Stomach (tissue), 9 donors: ENCODE results near the gene CDC42BPG. TPM values are rescaled to one million over a fixed set of nuclear protein-coding genes. Genes with fewer than 3 reads are reported as not detected.

ENCODE experiments used
- DNase-seq, 2 donors: peaks; one replicate each; pipeline versions ENCODE4 v3.0.0 to v3.0.0-alpha.2; 2013 to 2019
- H3K27ac ChIP-seq, 5 donors: fragments of 200-600 bp in 4 of 5; sonication (generic) in 4 of 5; one replicate each; pipeline ENCODE4 v1.5.1; 2013 to 2019; ENCODE audit warnings: mild to moderate bottlenecking in 1 of 5, moderate library complexity in 1 of 5
- H3K27me3 ChIP-seq, 3 donors: fragments of 200-600 bp; sonication (generic); one replicate each; pipeline ENCODE4 v1.5.1; 2017 to 2019; ENCODE audit warnings: mixed run types in 1 of 3
- H3K36me3 ChIP-seq, 4 donors: fragments of 200-600 bp; sonication (generic); 1 replicate in 3 of 4; 2 replicates in 1 of 4; pipeline ENCODE4 v1.5.1; 2016 to 2019
- H3K4me1 ChIP-seq, 4 donors: fragments of 200-600 bp; sonication (generic); one replicate each; pipeline ENCODE4 v1.5.1; 2016 to 2019
- H3K4me3 ChIP-seq, 4 donors: fragments of 200-600 bp; sonication (generic) in 3 of 4; one replicate each; pipeline ENCODE4 v1.5.1; 2016 to 2019; ENCODE audit warnings: mild to moderate bottlenecking in 1 of 4
- H3K9me3 ChIP-seq, 4 donors: fragments of 200-600 bp; sonication (generic); one replicate each; pipeline ENCODE4 v1.5.1; 2016 to 2019
- EP300 ChIP-seq: sonication (generic); formaldehyde crosslinking; IDR thresholded peaks from one replicate; pipeline ENCODE4 v1.6.1; 2017; ENCODE audit warnings: antibody characterized with exemption
- POLR2A ChIP-seq, 4 donors: fragments of 450-650 bp; IDR thresholded peaks; one replicate each; pipeline ENCODE4 v1.6.1; 2016; ENCODE audit warnings: antibody characterized with exemption in 4 of 4, control low read depth in 2 of 4, mild to moderate bottlenecking in 1 of 4, moderate library complexity in 1 of 4
- POLR2AphosphoS5 ChIP-seq, 3 donors: sonication (generic); formaldehyde crosslinking; IDR thresholded peaks; one replicate each; pipeline ENCODE4 v1.6.1; 2016; ENCODE audit warnings: antibody characterized with exemption in 3 of 3
- WGBS, 5 donors: extraction: QIAGEN DNeasy Blood & Tissue Kit in 3 of 5; methylation state at CpG; one replicate each; pipeline versions ENCODE4 v1.1.5 to v1.1.7; 2013 to 2018; 5-methylcytosine and 5-hydroxymethylcytosine counted together
- intact Hi-C: fragments of 100-400 bp; cut with DNase I; formaldehyde crosslinking; loops from one replicate; pipeline ENCODE4 v1.15.1; 2023; ENCODE audit warnings: low total_unique reads
- polyA plus RNA-seq, 3 donors: library from polyadenylated mRNA; stranded (reverse); fragments of 200-250 nt; gene quantifications; one replicate each; pipeline ENCODE4 v1.2.3, GENCODE V29; 2013
- total RNA-seq, 5 donors: library from RNA; depleted of rRNA; stranded (reverse); fragments of >200 nt; gene quantifications; one replicate each; pipeline versions ENCODE4 v1.1.0 to v1.2.3, GENCODE V29; 2014 to 2016
- TF ChIP-seq, protein P1 (sequence below), 7 experiments: fragments of 450-650 bp in 4 of 7; fragments of 200-600 bp in 3 of 7; sonication (generic) in 3 of 7; IDR thresholded peaks; one replicate each; pipeline ENCODE4 v1.5.1; 2016 to 2019; ENCODE audit warnings: antibody characterized with exemption in 7 of 7, control low read depth in 2 of 7, mild to moderate bottlenecking in 1 of 7
- donor health status: healthy with polysubstance abuse.
- donor health status: Bipolar disorder and iron deficiency.
- donor health status: healthy.

The CDC42BPG gene
- total and polyA plus RNA-seq, 8 donors, result 8.9 to 66.5 (median 26.2) TPM

DNA sequence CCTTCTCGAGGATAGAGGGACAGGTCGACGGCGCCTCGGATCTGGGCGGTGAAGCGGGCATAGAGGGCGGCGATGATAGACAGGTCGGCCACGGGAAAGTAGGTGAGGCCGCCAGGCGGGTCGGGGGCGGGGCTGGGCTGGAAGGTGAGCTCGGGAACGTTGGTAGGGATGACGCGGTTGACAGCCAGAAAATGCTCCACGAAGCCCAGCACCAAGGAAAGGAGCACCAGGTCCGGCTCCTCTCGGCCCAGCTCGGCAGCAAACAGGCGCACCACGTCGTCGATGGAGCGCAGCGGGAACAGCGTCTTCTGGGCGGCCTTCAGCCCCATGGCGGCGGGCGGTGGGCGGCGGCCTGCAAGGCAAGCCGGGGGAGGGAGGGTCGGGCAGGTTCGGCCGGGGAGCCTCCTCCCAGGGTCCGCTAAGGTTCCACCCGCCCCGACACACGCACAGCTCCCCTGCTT, 34.6 kb downstream of the CDC42BPG start:
- peak overlapping the region; percentile 60 to 96 (median 90) for H3K4me3 ChIP-seq
- DNase-seq, result peak; percentile 65 to 86
- H3K4me1 ChIP-seq, result peaks cover 7 to 31% (median 21%) of the 10 kb centered on the region in 4 donors
- no peaks in the 10 kb centered on the region for H3K9me3 ChIP-seq
- WGBS, 5 donors, result 0 to 5% (median 2%) methylated on average over 25 to 44 of the region's 44 CpGs
- peaks cover 8 to 34% (median 31%) of the 10 kb centered on the region in 4 donors for H3K36me3 ChIP-seq
- no peaks in the 10 kb centered on the region for H3K27me3 ChIP-seq
- H3K27ac ChIP-seq, result peak overlapping the region; percentile 62 to 87 (median 82)
- intact Hi-C loops, result no loop called here
- TF ChIP-seq, protein P1, sequence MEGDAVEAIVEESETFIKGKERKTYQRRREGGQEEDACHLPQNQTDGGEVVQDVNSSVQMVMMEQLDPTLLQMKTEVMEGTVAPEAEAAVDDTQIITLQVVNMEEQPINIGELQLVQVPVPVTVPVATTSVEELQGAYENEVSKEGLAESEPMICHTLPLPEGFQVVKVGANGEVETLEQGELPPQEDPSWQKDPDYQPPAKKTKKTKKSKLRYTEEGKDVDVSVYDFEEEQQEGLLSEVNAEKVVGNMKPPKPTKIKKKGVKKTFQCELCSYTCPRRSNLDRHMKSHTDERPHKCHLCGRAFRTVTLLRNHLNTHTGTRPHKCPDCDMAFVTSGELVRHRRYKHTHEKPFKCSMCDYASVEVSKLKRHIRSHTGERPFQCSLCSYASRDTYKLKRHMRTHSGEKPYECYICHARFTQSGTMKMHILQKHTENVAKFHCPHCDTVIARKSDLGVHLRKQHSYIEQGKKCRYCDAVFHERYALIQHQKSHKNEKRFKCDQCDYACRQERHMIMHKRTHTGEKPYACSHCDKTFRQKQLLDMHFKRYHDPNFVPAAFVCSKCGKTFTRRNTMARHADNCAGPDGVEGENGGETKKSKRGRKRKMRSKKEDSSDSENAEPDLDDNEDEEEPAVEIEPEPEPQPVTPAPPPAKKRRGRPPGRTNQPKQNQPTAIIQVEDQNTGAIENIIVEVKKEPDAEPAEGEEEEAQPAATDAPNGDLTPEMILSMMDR (IDR thresholded peaks at IDR 0.05), result no peak
- TF ChIP-seq EP300, result no peak
- no peak for TF ChIP-seq POLR2A (IDR thresholded peaks at IDR 0.05)
- TF ChIP-seq POLR2AphosphoS5 (IDR thresholded peaks at IDR 0.05), result no peak

DNA sequence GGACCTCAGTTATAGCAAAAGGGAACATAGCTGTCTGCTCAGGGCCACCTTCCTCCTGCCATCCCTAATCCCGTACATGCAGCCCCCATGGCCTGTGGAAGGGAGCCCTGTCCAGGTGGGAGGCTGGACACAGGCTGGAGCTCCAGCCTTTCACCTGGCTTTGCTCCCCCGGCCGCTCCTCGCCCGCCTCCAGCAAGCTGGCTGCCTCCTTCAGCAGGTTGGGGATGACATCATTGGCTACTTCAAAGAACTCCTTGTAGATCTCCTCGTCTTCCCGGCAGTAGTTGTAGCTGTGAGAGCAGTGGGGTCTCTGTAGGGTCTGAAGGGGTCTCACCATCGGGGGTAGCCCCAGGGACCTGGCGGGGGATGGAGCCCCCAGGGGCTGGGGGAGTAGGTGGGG, 39.0 kb downstream of the CDC42BPG start:
- WGBS, 5 donors, result 85 to 95% (median 95%) methylated on average over 6 to 9 of the region's 9 CpGs
- no peaks in the 10 kb centered on the region for H3K27me3 ChIP-seq
- H3K4me1 ChIP-seq, result peaks cover 31 to 59% (median 50%) of the 10 kb centered on the region in 4 donors
- no peak overlapping the region for H3K27ac ChIP-seq
- intact Hi-C loops, result no loop called here
- no peak for DNase-seq
- H3K4me3 ChIP-seq, result no peak overlapping the region
- H3K9me3 ChIP-seq, result no peaks in the 10 kb centered on the region
- no peak for TF ChIP-seq POLR2AphosphoS5 (IDR thresholded peaks at IDR 0.05)
- no peak for TF ChIP-seq EP300
- TF ChIP-seq POLR2A (IDR thresholded peaks at IDR 0.05), result no peak
- TF ChIP-seq, protein P1 (IDR thresholded peaks at IDR 0.05), result no peak
- peaks cover 10 to 45% (median 40%) of the 10 kb centered on the region in 4 donors for H3K36me3 ChIP-seq

DNA sequence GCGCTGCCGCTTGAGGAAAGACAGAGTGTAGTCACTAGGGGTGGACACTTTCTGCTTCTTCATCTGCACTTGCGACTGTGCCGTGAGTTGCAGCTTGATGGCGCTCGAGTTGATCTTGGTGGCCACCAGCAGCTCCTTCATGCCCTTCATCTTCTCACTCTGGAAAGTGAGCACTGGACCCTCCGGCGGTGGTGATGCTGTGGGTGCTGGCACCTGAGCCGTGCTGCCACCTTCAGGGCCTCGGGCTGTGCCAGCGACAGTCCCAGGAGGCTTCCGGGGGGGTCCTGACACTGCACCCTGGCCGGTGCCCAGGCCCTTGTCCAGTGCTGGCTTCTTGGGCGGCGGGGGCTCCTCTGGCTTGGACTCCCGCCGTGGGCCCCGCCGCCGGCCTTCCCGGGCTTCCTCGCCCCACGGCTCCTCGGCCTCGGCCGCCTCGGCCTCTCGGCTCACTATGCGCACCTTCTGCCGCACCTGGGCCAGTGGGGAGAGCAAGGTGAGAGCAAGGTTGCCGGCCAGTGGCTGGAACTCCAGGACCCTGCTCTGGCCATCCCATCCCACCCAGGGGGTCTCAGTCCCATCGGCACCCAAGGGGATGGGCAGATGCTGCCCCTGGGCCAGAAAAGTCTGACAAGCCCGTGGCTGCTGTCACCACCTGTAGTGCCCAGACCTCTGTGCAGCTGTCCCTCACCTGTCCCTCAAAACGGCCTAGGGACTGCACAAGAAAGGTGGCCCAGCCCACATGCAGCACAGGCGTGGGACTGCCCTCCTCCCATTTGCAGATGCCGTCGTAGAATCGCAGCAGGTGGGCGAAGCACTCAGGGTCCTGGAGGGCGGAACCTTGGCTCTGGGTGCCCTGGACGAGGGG, 39.9 kb downstream of the CDC42BPG start:
- peaks cover 10 to 54% (median 49%) of the 10 kb centered on the region in 4 donors for H3K36me3 ChIP-seq
- no peak for DNase-seq
- no peaks in the 10 kb centered on the region for H3K9me3 ChIP-seq
- WGBS, 5 donors, result 83 to 95% (median 92%) methylated on average over 10 to 41 of the region's 41 CpGs
- peak overlapping the region in 1 of 4 donors; percentile 73 for H3K4me3 ChIP-seq
- H3K4me1 ChIP-seq, result peaks cover 28 to 54% (median 44%) of the 10 kb centered on the region in 4 donors
- no peaks in the 10 kb centered on the region for H3K27me3 ChIP-seq
- intact Hi-C loops, result no loop called here
- no peak for TF ChIP-seq EP300
- TF ChIP-seq, protein P1 (IDR thresholded peaks at IDR 0.05), result no peak
- no peak for TF ChIP-seq POLR2AphosphoS5 (IDR thresholded peaks at IDR 0.05)
- TF ChIP-seq POLR2A (IDR thresholded peaks at IDR 0.05), result no peak
- peak overlapping the region; percentile 78 to 91 (median 88) for H3K27ac ChIP-seq

DNA sequence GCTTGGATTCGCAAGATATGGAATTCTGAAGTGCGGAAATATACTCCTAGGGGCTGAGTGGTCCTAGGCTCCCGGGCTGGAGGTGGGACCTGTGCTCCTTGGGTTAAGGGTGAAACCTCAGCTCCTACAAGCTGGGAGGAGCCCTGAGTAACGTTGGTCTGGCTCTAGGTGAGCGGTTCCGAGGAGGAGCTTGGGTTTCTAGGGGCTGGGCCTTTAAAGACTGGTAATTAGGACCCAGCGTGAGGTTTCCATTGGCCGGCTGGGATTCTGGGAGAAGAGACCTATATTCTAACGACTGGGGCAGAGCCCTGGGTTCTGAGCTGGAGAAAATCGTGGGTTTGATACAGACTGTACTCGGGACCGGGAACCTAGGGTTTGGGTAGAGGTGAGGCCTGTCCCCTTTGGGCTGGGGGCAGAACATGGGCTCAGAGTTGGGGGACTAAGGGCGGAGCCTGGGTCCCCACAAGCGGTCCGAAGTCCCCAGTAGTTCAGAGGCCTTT, 40.6 kb downstream of the CDC42BPG start:
- no peak for TF ChIP-seq POLR2AphosphoS5 (IDR thresholded peaks at IDR 0.05)
- TF ChIP-seq POLR2A (IDR thresholded peaks at IDR 0.05), result no peak
- TF ChIP-seq EP300, result no peak
- TF ChIP-seq, protein P1 (IDR thresholded peaks at IDR 0.05), result no peak
- Histone ChIP-seq H3K4me3 (peak overlapping the region; percentile 58 to 73 (median 67)), H3K9me3 (no peaks in the 10 kb centered on the region), H3K27ac (peak overlapping the region; percentile 78 to 91 (median 88)), H3K36me3 (peaks cover 10 to 61% (median 56%) of the 10 kb centered on the region in 4 donors), H3K4me1 (peaks cover 24 to 47% (median 37%) of the 10 kb centered on the region in 4 donors), H3K27me3 (no peaks in the 10 kb centered on the region)
- intact Hi-C loops, result no loop called here
- DNase-seq, result no peak
- WGBS, 5 donors, result 26 to 39% (median 38%) methylated on average over 12 to 15 of the region's 15 CpGs
